Calu3 (cell line): ENCODE measurements around the gene DAGLB. TPM values are rescaled to one million over a fixed set of nuclear protein-coding genes. Genes with fewer than 3 reads are reported as not detected.

Experiments used
- BruUV-seq: library from RNA; stranded (reverse); fragments of 400-500 nt; replicated peaks from 2 replicates; lab custom pipeline; 2021; lab: Mats Ljungman, UMichigan
- CTCF ChIA-PET: fragments of 300-600 bp; sonication (Branson Sonifier 250); formaldehyde crosslinking; loops from one replicate; lab custom pipeline; 2022; ENCODE audit warnings: antibody characterized with exemption; lab: Charles Lee
- DNase-seq: peaks from one replicate; pipeline ENCODE4 v3.0.0; 2022
- H3K27ac Mint-ChIP-seq: one replicate; pipeline ENCODE4 v1.8.0; 2022; ENCODE audit warnings: mixed read lengths; ENCODE audit not compliant: unreplicated experiment
- H3K27me3 Mint-ChIP-seq: one replicate; pipeline ENCODE4 v1.8.0; 2022; ENCODE audit warnings: mixed read lengths; ENCODE audit not compliant: unreplicated experiment
- H3K36me3 Mint-ChIP-seq: one replicate; pipeline ENCODE4 v1.8.0; 2022; ENCODE audit warnings: mild to moderate bottlenecking, moderate library complexity, mixed read lengths; ENCODE audit not compliant: insufficient read depth, unreplicated experiment
- H3K4me1 Mint-ChIP-seq: one replicate; pipeline ENCODE4 v1.8.0; 2022; ENCODE audit warnings: mild to moderate bottlenecking, low read depth, mixed read lengths; ENCODE audit not compliant: unreplicated experiment
- H3K4me3 Mint-ChIP-seq: one replicate; pipeline ENCODE4 v1.8.0; 2022; ENCODE audit warnings: mild to moderate bottlenecking, low read depth, moderate library complexity, mixed read lengths; ENCODE audit not compliant: unreplicated experiment
- H3K9me3 Mint-ChIP-seq: one replicate; pipeline ENCODE4 v1.8.0; 2022; ENCODE audit warnings: low read depth, mixed read lengths; ENCODE audit not compliant: unreplicated experiment
- CTCF ChIP-seq: fragments of 200-600 bp; IDR thresholded peaks from one replicate; pipeline ENCODE4 v1.8.0; 2022; ENCODE audit warnings: antibody characterized with exemption; ENCODE audit not compliant: unreplicated experiment
- intact Hi-C: fragments of 100-400 bp; cut with micrococcal nuclease; formaldehyde crosslinking; loops from one replicate; pipeline ENCODE4 v1.10.0; 2022; ENCODE audit not compliant: unreplicated experiment
- total RNA-seq: library from RNA; stranded (reverse); gene quantifications from 2 replicates; pipeline ENCODE4 v1.2.3, GENCODE V29; 2022

Gene DAGLB
- total RNA-seq, 1 experiment from 2014 or later, result 36.8 TPM

GRCh38 chr7:6420680-6421079 is 27.1 kb downstream of the DAGLB start:
- BruUV-seq, result no TSS peak
- H3K27me3 Mint-ChIP-seq, result no peaks in the 10 kb centered on the region
- no peak for DNase-seq
- no peak overlapping the region for H3K4me3 Mint-ChIP-seq
- no peaks in the 10 kb centered on the region for H3K9me3 Mint-ChIP-seq
- no peak overlapping the region for H3K27ac Mint-ChIP-seq
- H3K4me1 Mint-ChIP-seq, result no peaks in the 10 kb centered on the region
- H3K36me3 Mint-ChIP-seq, result peaks cover 81% of the 10 kb centered on the region
- intact Hi-C loops, result no loop called here
- CTCF ChIA-PET, result interaction anchor here (0.6 kb wide), 1 partner anchor 89 kb away, joined by 4 read pairs; no protein-coding TSS in a partner anchor
- TF ChIP-seq CTCF, result no peak

DNA sequence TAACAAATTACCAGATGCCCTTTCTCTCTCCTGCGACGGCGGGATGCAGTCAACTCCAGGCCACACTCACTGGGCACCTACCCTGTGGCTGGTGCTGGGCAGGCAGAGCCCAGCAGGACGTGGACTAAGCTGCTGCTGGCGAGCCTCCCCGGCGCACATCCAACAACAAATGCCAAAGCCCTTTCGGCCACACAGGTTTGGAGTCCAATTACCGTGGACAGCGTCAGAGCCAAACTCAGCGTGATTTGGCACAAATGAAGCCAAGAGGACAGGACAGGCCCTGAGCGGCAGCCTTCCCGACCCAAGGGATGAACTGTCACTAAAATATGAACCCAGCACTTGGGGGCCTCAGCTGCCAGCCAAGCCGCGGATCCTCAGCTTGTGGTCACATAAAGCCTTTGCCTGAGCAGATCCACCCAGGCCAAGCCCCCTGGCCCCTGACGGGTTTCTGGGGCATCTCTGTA is 28.4 kb downstream of the DAGLB start:
- H3K27me3 Mint-ChIP-seq, result no peaks in the 10 kb centered on the region
- no peaks in the 10 kb centered on the region for H3K4me1 Mint-ChIP-seq
- H3K27ac Mint-ChIP-seq, result no peak overlapping the region
- H3K4me3 Mint-ChIP-seq, result no peak overlapping the region
- intact Hi-C loops, result no loop called here
- CTCF ChIA-PET, result no interaction called here
- TF ChIP-seq CTCF, result no peak
- TSS peak; percentile 15 for BruUV-seq
- DNase-seq, result no peak
- no peaks in the 10 kb centered on the region for H3K9me3 Mint-ChIP-seq
- peaks cover 81% of the 10 kb centered on the region for H3K36me3 Mint-ChIP-seq

DNA sequence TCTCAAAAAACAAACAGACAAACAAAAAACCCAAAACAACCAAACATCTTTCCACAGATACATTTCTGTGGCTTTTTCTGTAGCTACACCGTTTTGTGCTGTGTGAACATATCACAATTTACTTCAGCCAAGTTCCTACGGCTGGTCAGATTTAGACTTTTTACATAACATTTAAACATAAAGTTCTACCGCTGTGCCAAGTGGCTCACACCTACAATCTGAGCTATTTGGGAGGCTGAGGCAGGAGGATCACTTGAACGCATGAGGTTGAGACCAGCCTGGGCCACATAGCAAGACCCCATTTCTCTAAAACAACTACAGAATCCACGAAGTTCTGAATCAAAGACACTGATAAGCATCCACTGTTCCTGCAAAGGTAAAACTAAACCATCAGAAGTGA is 30.3 kb downstream of the DAGLB start:
- intact Hi-C loops, result no loop called here
- H3K9me3 Mint-ChIP-seq, result no peaks in the 10 kb centered on the region
- H3K4me3 Mint-ChIP-seq, result no peak overlapping the region
- no TSS peak for BruUV-seq
- H3K4me1 Mint-ChIP-seq, result no peaks in the 10 kb centered on the region
- peaks cover 83% of the 10 kb centered on the region for H3K36me3 Mint-ChIP-seq
- no peak overlapping the region for H3K27ac Mint-ChIP-seq
- CTCF ChIA-PET, result interaction anchor here (0.7 kb wide), 1 partner anchor 15 kb away, joined by 3 read pairs; no protein-coding TSS in a partner anchor
- no peak for TF ChIP-seq CTCF
- DNase-seq, result no peak
- H3K27me3 Mint-ChIP-seq, result no peaks in the 10 kb centered on the region

DNA sequence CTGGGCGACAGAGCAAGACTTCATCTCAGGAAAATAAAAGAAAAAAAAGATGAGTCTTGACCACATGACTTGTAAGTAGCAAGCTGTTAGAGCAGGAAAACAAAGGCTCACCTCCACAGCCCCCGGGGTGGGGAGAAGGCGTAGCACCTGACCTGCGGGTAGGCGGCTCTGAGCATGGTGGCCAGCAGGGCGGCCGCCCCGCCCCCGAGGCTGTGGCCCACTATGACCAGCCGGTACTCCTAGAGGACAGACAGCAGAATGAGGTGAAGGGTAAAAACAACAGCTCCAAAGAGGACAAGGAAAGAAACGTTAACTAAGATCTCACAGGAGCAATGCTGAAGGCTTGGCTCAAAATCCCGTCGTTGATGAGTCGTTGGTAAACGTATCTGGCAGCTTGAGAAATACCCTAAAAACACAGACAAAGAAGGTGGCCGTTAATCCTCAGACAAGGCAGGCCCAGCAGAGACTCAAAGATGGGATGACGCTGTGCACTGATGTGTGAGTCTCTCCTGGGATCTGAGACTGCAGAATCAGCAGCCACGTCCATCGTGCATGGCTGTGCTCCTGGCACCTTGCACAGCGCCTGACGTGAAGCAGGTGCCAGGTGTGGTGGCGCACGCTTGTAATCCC is 31.1 kb downstream of the DAGLB start:
- BruUV-seq, result no TSS peak
- intact Hi-C loops, result no loop called here
- H3K4me3 Mint-ChIP-seq, result no peak overlapping the region
- peaks cover 87% of the 10 kb centered on the region for H3K36me3 Mint-ChIP-seq
- peak overlapping the region; percentile 44 for H3K27ac Mint-ChIP-seq
- no peak for TF ChIP-seq CTCF
- no peak for DNase-seq
- H3K9me3 Mint-ChIP-seq, result no peaks in the 10 kb centered on the region
- CTCF ChIA-PET, result interaction anchor here (0.5 kb wide), 1 partner anchor 589 kb away, joined by 6 read pairs; no protein-coding TSS in a partner anchor
- H3K27me3 Mint-ChIP-seq, result no peaks in the 10 kb centered on the region
- no peaks in the 10 kb centered on the region for H3K4me1 Mint-ChIP-seq
